ENCODE results near the gene RCAN3. TPM values are rescaled to one million over a fixed set of nuclear protein-coding genes. Genes with fewer than 3 reads are reported as not detected.

Gene RCAN3
- total RNA-seq = 10 to 100 TPM in 2 of 4 donors, 1 to 10 TPM in 2; 6.0 to 22.8 (median 10.8) TPM

- H3K36me3 ChIP-seq = no peaks in the 10 kb centered on the region
- WGBS, 2 donors = 0% methylated on average over 16 of the region's 53 CpGs; no CpG with 5 or more reads in 1 of the 2 donors
- H3K4me1 ChIP-seq = peaks cover 0 to 33% (median 6%) of the 10 kb centered on the region in 4 donors
- H3K4me3 ChIP-seq = peak within 1 kb of the TSS; percentile 62 to 78 (median 70)
- TF ChIP-seq POLR2A (IDR thresholded peaks at IDR 0.05) (no peak), CTCF (IDR thresholded peaks at IDR 0.05) (no peak), EP300 (IDR thresholded peaks at IDR 0.05) (no peak)
- H3K27me3 ChIP-seq = no peaks in the 10 kb centered on the region
- H3K9me3 ChIP-seq = no peaks in the 10 kb centered on the region
- DNase-seq (ENCODE audit: low spot score in 2 of 2) = peak; percentile 42 to 53
- peak within 1 kb of the TSS; percentile 64 to 95 (median 83) for H3K27ac ChIP-seq
These were observed at the start of gene RCAN3 for GRCh38 chr1:24502709-24503058. Gene RCAN3 (plus strand): TSS chr1:24502836. CDS start chr1:24514373, 11,537 bp downstream.

- H3K36me3 ChIP-seq = peaks cover 0 to 87% (median 0%) of the 10 kb centered on the region in 3 donors
- no peaks in the 10 kb centered on the region for H3K4me1 ChIP-seq
- 84 to 86% methylated on average over 8 of the region's 8 CpGs for WGBS, 2 donors
- TF ChIP-seq CTCF (IDR thresholded peaks at IDR 0.05) (no peak), EP300 (IDR thresholded peaks at IDR 0.05) (no peak), POLR2A (IDR thresholded peaks at IDR 0.05) (no peak)
- no peak for DNase-seq (ENCODE audit: low spot score in 2 of 2)
- H3K27me3 ChIP-seq = no peaks in the 10 kb centered on the region
- H3K9me3 ChIP-seq = no peaks in the 10 kb centered on the region
- H3K4me3 ChIP-seq = no peak overlapping the region
- no peak overlapping the region for H3K27ac ChIP-seq
These were observed 49.6 kb upstream of the RCAN3 start for GRCh38 chr1:24452922-24453485.

GRCh38 chr1:24454673-24455072 lies 48.0 kb upstream of the RCAN3 start:
- Histone ChIP-seq H3K27me3 (no peaks in the 10 kb centered on the region), H3K27ac (no peak overlapping the region), H3K4me1 (no peaks in the 10 kb centered on the region), H3K4me3 (no peak overlapping the region), H3K36me3 (peaks cover 0 to 88% (median 0%) of the 10 kb centered on the region in 3 donors), H3K9me3 (no peaks in the 10 kb centered on the region)
- no peak for TF ChIP-seq POLR2A (IDR thresholded peaks at IDR 0.05)
- no peak for TF ChIP-seq EP300 (IDR thresholded peaks at IDR 0.05)
- no peak for TF ChIP-seq CTCF (IDR thresholded peaks at IDR 0.05)
- no peak for DNase-seq (ENCODE audit: low spot score in 2 of 2)
- 55 to 64% methylated on average over 5 of the region's 5 CpGs for WGBS, 2 donors

- WGBS, 2 donors = 93 to 95% methylated on average over 5 of the region's 5 CpGs
- TF ChIP-seq EP300 (IDR thresholded peaks at IDR 0.05) (no peak), CTCF (IDR thresholded peaks at IDR 0.05) (no peak)
- Histone ChIP-seq H3K36me3 (peaks cover 0 to 88% (median 0%) of the 10 kb centered on the region in 3 donors), H3K27ac (no peak overlapping the region), H3K4me3 (no peak overlapping the region), H3K27me3 (no peaks in the 10 kb centered on the region), H3K9me3 (no peaks in the 10 kb centered on the region), H3K4me1 (no peaks in the 10 kb centered on the region)
- no peak for DNase-seq (ENCODE audit: low spot score in 2 of 2)
These were observed 47.4 kb upstream of the RCAN3 start for GRCh38 chr1:24455272-24455671.

GRCh38 chr1:24457866-24458265 lies 44.8 kb upstream of the RCAN3 start:
- H3K4me3 ChIP-seq = no peak overlapping the region
- H3K27me3 ChIP-seq = no peaks in the 10 kb centered on the region
- peaks cover 0 to 93% (median 0%) of the 10 kb centered on the region in 3 donors for H3K36me3 ChIP-seq
- H3K4me1 ChIP-seq = no peaks in the 10 kb centered on the region
- H3K27ac ChIP-seq = no peak overlapping the region
- no peak for TF ChIP-seq CTCF (IDR thresholded peaks at IDR 0.05)
- TF ChIP-seq POLR2A (IDR thresholded peaks at IDR 0.05) = no peak
- TF ChIP-seq EP300 (IDR thresholded peaks at IDR 0.05) = no peak
- H3K9me3 ChIP-seq = no peaks in the 10 kb centered on the region
- 89 to 93% methylated on average over 3 of the region's 3 CpGs for WGBS, 2 donors
- no peak for DNase-seq (ENCODE audit: low spot score in 2 of 2)

All from tibial nerve (tissue), 4 donors.